Uterus (tissue), 4 donors: ENCODE data around the gene DNM3. TPM values are rescaled to one million over a fixed set of nuclear protein-coding genes. Genes with fewer than 3 reads are reported as not detected.
"Not testable (repeated sequence)": the region's sequence is repeated elsewhere in the genome, so short reads cannot be mapped to it uniquely, and the experiment has no call there.

Experiments
- DNase-seq, 2 donors: peaks; one replicate each; pipeline ENCODE4 v3.0.0-alpha.2; 2019 to 2020
- H3K27ac ChIP-seq, 2 donors: fragments of 200-600 bp; sonication (generic); 1 replicate in 1 of 2; 2 replicates in 1 of 2; pipeline ENCODE4 v1.5.1; 2016 to 2018
- H3K27me3 ChIP-seq, 2 donors: fragments of 200-600 bp; sonication (generic); one replicate each; pipeline ENCODE4 v1.5.1; 2018 to 2019; ENCODE audit warnings: control low read depth in 1 of 2
- H3K36me3 ChIP-seq, 2 donors: fragments of 200-600 bp; sonication (generic); one replicate each; pipeline ENCODE4 v1.5.1; 2019; ENCODE audit warnings: control low read depth in 1 of 2
- H3K4me1 ChIP-seq, 2 donors: fragments of 200-600 bp; sonication (generic); one replicate each; pipeline ENCODE4 v1.5.1; 2018 to 2019; ENCODE audit warnings: control low read depth in 1 of 2
- H3K4me3 ChIP-seq, 2 donors: fragments of 200-600 bp; sonication (generic); 1 replicate in 1 of 2; 2 replicates in 1 of 2; pipeline ENCODE4 v1.5.1; 2018 to 2019; ENCODE audit warnings: mild to moderate bottlenecking in 1 of 2
- H3K9me3 ChIP-seq, 2 donors: fragments of 200-600 bp; sonication (generic); one replicate each; pipeline ENCODE4 v1.5.1; 2019; ENCODE audit warnings: control low read depth in 1 of 2
- POLR2A ChIP-seq, 2 donors: fragments of 450-650 bp; IDR thresholded peaks; one replicate each; pipeline ENCODE4 v1.6.1; 2016; ENCODE audit warnings: antibody characterized with exemption in 2 of 2, mild to moderate bottlenecking in 1 of 2, moderate library complexity in 1 of 2
- intact Hi-C: fragments of 100-400 bp; cut with DNase I; formaldehyde crosslinking; loops from one replicate; pipeline ENCODE4 v1.15.1; 2023; ENCODE audit warnings: low total_unique reads
- total RNA-seq, 4 donors: library from RNA; depleted of rRNA in 3 of 4; stranded (reverse); fragments of >200 nt in 3 of 4; gene quantifications; one replicate each; pipeline versions ENCODE4 v1.1.0 to v1.2.4, GENCODE V29; 2014 to 2023
- TF ChIP-seq, protein P1 (sequence below), 4 experiments: fragments of 200-600 bp in 2 of 4; fragments of 450-650 bp in 2 of 4; sonication (generic) in 2 of 4; IDR thresholded peaks; one replicate each; pipeline ENCODE4 v1.5.1; 2016 to 2019; ENCODE audit warnings: antibody characterized with exemption in 4 of 4, mild to moderate bottlenecking in 2 of 4, moderate library complexity in 1 of 4
- donor health status: DM: yes; HTN: yes; CAD: no.

Gene DNM3
- total RNA-seq, 4 donors from 2014 or later = 4.7 to 49.2 (median 14.6) TPM

DNA sequence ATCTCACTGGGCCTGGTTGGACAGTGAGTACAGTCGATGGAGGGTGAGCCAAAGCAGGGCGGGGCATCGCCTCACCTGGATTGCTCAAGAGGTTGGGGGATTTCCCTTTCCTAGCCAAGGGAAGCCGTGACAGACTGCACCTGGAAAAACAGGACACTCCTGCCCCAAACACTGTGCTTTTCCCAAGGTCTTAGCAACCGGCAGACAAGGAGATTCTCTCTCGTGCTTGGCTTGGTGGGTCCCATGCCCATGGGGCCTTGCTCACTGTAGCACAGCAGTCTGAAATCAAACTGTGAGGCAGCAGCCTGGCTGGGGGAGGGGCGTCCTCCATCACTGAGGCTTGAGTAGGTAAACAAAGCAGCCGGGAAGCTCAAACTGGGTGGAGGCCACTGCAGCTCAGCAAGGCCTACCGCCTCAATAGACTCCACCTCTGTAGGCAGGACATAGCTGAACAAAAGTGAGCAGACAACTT is 590.5 kb downstream of the DNM3 start:
- intact Hi-C loops = no loop called here
- no peak overlapping the region for H3K4me3 ChIP-seq
- no peaks in the 10 kb centered on the region for H3K9me3 ChIP-seq
- TF ChIP-seq, protein P1, sequence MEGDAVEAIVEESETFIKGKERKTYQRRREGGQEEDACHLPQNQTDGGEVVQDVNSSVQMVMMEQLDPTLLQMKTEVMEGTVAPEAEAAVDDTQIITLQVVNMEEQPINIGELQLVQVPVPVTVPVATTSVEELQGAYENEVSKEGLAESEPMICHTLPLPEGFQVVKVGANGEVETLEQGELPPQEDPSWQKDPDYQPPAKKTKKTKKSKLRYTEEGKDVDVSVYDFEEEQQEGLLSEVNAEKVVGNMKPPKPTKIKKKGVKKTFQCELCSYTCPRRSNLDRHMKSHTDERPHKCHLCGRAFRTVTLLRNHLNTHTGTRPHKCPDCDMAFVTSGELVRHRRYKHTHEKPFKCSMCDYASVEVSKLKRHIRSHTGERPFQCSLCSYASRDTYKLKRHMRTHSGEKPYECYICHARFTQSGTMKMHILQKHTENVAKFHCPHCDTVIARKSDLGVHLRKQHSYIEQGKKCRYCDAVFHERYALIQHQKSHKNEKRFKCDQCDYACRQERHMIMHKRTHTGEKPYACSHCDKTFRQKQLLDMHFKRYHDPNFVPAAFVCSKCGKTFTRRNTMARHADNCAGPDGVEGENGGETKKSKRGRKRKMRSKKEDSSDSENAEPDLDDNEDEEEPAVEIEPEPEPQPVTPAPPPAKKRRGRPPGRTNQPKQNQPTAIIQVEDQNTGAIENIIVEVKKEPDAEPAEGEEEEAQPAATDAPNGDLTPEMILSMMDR (IDR thresholded peaks at IDR 0.05) = no peak
- TF ChIP-seq POLR2A (IDR thresholded peaks at IDR 0.05) = no peak
- H3K27me3 ChIP-seq = no peaks in the 10 kb centered on the region
- DNase-seq = no peak
- no peaks in the 10 kb centered on the region for H3K4me1 ChIP-seq
- H3K36me3 ChIP-seq = no peaks in the 10 kb centered on the region
- no peak overlapping the region for H3K27ac ChIP-seq

- H3K4me1 ChIP-seq, intact Hi-C loops, DNase-seq, H3K27ac ChIP-seq, H3K9me3 ChIP-seq, H3K4me3 ChIP-seq, H3K27me3 ChIP-seq, H3K36me3 ChIP-seq: not testable (repeated sequence)
Observed at GRCh38 chr1:172437183-172437582, 595.9 kb downstream of the DNM3 start.

GRCh38 chr1:172442404-172442803 is 601.1 kb downstream of the DNM3 start:
- Histone ChIP-seq H3K4me3 (no peak overlapping the region), H3K4me1 (peaks cover 0 to 3% of the 10 kb centered on the region in 2 donors), H3K36me3 (no peaks in the 10 kb centered on the region), H3K27ac (no peak overlapping the region), H3K27me3 (no peaks in the 10 kb centered on the region), H3K9me3 (no peaks in the 10 kb centered on the region)
- TF ChIP-seq POLR2A (IDR thresholded peaks at IDR 0.05) = no peak
- TF ChIP-seq, protein P1 (IDR thresholded peaks at IDR 0.05) = no peak
- intact Hi-C loops = no loop called here
- DNase-seq = no peak

- no peak for DNase-seq
- intact Hi-C loops = no loop called here
- no peaks in the 10 kb centered on the region for H3K9me3 ChIP-seq
- peak overlapping the region; percentile 81 to 94 for H3K4me3 ChIP-seq
- peak overlapping the region; percentile 79 to 84 for H3K27ac ChIP-seq
- no peak for TF ChIP-seq POLR2A (IDR thresholded peaks at IDR 0.05)
- TF ChIP-seq, protein P1 (IDR thresholded peaks at IDR 0.05) = no peak
- H3K4me1 ChIP-seq = peaks cover 0 to 3% of the 10 kb centered on the region in 2 donors
- no peaks in the 10 kb centered on the region for H3K27me3 ChIP-seq
- H3K36me3 ChIP-seq = no peaks in the 10 kb centered on the region
Observed at GRCh38 chr1:172442843-172443565, 601.7 kb downstream of the DNM3 start.

- Histone ChIP-seq H3K4me1 (peaks cover 0 to 3% of the 10 kb centered on the region in 2 donors), H3K9me3 (no peaks in the 10 kb centered on the region), H3K27ac (peak within 1 kb of the TSS; percentile 79 to 84), H3K27me3 (no peaks in the 10 kb centered on the region), H3K36me3 (no peaks in the 10 kb centered on the region), H3K4me3 (peak within 1 kb of the TSS; percentile 81 to 94)
- TF ChIP-seq, protein P1 (IDR thresholded peaks at IDR 0.05) = peak; percentile 80 to 90 (median 88)
- TF ChIP-seq POLR2A (IDR thresholded peaks at IDR 0.05) = peak in 1 of 2 donors; percentile 21
- intact Hi-C loops = no loop called here
- peak; percentile 88 to 90 for DNase-seq
Observed at GRCh38 chr1:172443666-172444453, 602.6 kb downstream of the DNM3 start, which contains the start of gene PIGC. TSS of gene PIGC (minus strand) at chr1:172444069. CDS start at chr1:172442622, 1,447 bp downstream.
